ENCODE results near the gene GALNT14. TPM values are rescaled to one million over a fixed set of nuclear protein-coding genes. Genes with fewer than 3 reads are reported as not detected.

The GALNT14 gene
- total and polyA plus RNA-seq, 9 donors, result 0.28 to 9.8 (median 1.6) TPM; not detected in 3

DNA sequence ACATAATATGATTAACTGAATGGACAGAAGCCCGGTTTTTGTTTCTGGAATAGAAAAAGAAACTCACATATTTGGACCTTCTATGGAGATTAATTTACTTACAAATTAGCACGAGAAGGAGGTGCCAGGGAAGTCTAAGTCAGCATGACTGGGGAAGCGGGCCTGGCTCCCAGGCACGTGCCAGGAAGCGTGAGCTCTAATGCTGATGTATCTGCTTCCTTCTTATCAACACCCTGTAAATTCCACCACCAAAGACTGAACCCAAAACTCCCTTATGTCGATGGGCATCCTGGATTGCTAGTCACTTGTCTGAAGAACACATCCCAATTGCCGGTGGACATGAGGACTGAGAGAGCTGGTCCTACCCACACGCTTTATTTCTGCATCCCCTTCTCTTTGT lies 134.5 kb downstream of the GALNT14 start:
- 25 to 38% (median 32%) methylated on average over 8 of the region's 8 CpGs for WGBS, 3 donors
- DNase-seq, result no peak

DNA sequence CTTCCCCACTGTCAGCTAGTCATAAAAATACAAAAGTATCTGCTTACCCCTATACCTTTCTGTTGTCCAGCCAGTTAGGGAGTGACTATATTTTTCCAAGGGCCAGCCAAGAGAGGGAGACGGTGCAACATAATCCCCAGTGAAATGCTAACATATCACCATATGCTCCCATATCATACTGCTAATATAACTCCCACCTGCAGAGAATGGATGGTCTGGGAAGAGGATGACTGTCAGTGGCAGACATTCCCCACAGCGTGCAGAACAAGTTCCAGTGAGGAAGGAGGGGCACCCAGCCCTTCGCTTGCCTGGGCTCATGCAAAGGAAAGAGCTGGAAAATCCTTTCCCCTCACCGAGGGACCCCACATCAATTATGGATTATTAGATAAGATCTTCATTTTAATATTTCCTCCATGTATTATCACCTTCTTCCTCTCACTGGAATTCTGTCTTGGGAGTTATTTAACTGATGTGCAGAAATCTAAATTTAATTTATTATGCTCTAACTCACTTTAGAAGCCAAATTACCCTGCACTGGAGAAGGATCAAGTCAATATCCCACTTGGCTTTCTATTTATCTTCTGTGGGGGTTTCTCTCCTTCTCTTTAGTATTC lies 135.6 kb downstream of the GALNT14 start:
- Histone ChIP-seq H3K9me3 (no peaks in the 10 kb centered on the region), H3K4me3 (no peak overlapping the region), H3K27me3 (no peaks in the 10 kb centered on the region), H3K36me3 (no peaks in the 10 kb centered on the region), H3K27ac (no peak overlapping the region), H3K4me1 (ENCODE audit: insufficient read depth) (no peaks in the 10 kb centered on the region)
- intact Hi-C loops (cut with DNase I), result loop anchor here in 1 of 4 donors (10.0 kb wide), 1 partner anchor 1782 kb away; no protein-coding TSS in a partner anchor
- WGBS, 3 donors, result 47 to 60% (median 52%) methylated on average over 4 of the region's 4 CpGs
- DNase-seq, result no peak
- TF ChIP-seq, protein P1, sequence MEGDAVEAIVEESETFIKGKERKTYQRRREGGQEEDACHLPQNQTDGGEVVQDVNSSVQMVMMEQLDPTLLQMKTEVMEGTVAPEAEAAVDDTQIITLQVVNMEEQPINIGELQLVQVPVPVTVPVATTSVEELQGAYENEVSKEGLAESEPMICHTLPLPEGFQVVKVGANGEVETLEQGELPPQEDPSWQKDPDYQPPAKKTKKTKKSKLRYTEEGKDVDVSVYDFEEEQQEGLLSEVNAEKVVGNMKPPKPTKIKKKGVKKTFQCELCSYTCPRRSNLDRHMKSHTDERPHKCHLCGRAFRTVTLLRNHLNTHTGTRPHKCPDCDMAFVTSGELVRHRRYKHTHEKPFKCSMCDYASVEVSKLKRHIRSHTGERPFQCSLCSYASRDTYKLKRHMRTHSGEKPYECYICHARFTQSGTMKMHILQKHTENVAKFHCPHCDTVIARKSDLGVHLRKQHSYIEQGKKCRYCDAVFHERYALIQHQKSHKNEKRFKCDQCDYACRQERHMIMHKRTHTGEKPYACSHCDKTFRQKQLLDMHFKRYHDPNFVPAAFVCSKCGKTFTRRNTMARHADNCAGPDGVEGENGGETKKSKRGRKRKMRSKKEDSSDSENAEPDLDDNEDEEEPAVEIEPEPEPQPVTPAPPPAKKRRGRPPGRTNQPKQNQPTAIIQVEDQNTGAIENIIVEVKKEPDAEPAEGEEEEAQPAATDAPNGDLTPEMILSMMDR (IDR thresholded peaks at IDR 0.05), result no peak
- TF ChIP-seq POLR2A (IDR thresholded peaks at IDR 0.05) (no peak), EP300 (IDR thresholded peaks at IDR 0.05) (no peak)

More for the DNA sequence above, 134.5 kb downstream of the GALNT14 start:
- Histone ChIP-seq H3K4me3 (no peak overlapping the region), H3K27me3 (no peaks in the 10 kb centered on the region), H3K27ac (no peak overlapping the region), H3K9me3 (no peaks in the 10 kb centered on the region), H3K4me1 (ENCODE audit: insufficient read depth) (no peaks in the 10 kb centered on the region), H3K36me3 (no peaks in the 10 kb centered on the region)
- intact Hi-C loops (cut with DNase I), result loop anchor here in 1 of 4 donors (10.0 kb wide), 1 partner anchor 1781 kb away; no protein-coding TSS in a partner anchor
- TF ChIP-seq EP300 (IDR thresholded peaks at IDR 0.05) (no peak), POLR2A (IDR thresholded peaks at IDR 0.05) (no peak)
- TF ChIP-seq, protein P1 (IDR thresholded peaks at IDR 0.05), result no peak

DNA sequence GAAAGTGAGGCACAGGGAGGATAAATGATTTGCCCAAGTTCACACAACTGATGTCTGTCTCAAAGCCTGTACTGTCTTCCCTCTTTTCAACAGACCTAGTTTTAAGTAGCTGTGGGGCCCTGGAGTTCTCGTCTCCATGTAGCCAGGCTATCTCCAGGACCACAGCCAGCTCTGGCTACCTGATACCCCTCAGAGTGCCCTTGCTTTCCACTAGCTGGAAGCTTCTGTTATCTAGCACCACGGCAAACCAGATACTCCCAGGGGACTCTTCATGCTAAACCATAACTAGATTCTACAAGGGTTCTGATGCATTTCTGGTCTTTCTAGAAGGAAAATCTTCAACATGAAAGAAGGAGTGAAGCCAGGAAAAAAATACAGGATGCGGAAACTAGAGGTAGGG lies 137.3 kb downstream of the GALNT14 start:
- intact Hi-C loops (cut with DNase I), result loop anchor here in 1 of 4 donors (10.0 kb wide), 1 partner anchor 1784 kb away; no protein-coding TSS in a partner anchor
- Histone ChIP-seq H3K27ac (no peak overlapping the region), H3K4me3 (no peak overlapping the region), H3K9me3 (no peaks in the 10 kb centered on the region), H3K36me3 (no peaks in the 10 kb centered on the region), H3K4me1 (ENCODE audit: insufficient read depth) (no peaks in the 10 kb centered on the region), H3K27me3 (no peaks in the 10 kb centered on the region)
- TF ChIP-seq, protein P1 (IDR thresholded peaks at IDR 0.05), result no peak
- WGBS, 3 donors, result 72 to 81% (median 74%) methylated on average over 3 of the region's 3 CpGs
- DNase-seq, result no peak

DNA sequence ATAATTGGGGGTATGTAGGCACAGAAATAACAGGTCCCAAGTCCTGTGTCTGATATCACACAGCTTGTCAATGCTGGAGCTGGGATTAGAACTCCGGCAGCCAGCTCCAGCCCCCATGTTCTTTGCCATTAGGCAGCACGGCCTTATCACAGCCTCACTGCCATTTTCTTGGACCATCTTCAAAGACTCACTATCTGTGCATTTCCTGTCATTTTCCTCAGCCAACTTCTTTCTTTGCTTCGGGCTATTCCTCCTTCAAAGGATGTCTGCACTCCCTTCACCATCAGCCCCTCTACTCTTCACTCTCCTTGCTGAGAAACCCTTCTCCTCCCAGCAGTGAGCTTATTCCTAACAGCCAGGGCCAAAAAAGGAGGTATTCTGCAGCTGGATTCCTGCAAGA lies 139.6 kb downstream of the GALNT14 start:
- no peak for DNase-seq
- no peak for TF ChIP-seq POLR2A (IDR thresholded peaks at IDR 0.05)
- TF ChIP-seq, protein P1 (IDR thresholded peaks at IDR 0.05), result no peak
- no peak for TF ChIP-seq EP300 (IDR thresholded peaks at IDR 0.05)
- no peaks in the 10 kb centered on the region for H3K36me3 ChIP-seq
- H3K4me3 ChIP-seq, result no peak overlapping the region
- H3K27me3 ChIP-seq, result no peaks in the 10 kb centered on the region
- WGBS, 3 donors, result 9 to 11% (median 10%) methylated on average over 3 of the region's 3 CpGs
- H3K27ac ChIP-seq, result no peak overlapping the region
- no peaks in the 10 kb centered on the region for H3K9me3 ChIP-seq
- no peaks in the 10 kb centered on the region for H3K4me1 ChIP-seq (ENCODE audit: insufficient read depth)
- intact Hi-C loops (cut with DNase I), result no loop called here

All from ovary (tissue), 9 donors.